Natural killer cell (primary cell): Measurements from ENCODE around the gene MIA. TPM values are rescaled to one million over a fixed set of nuclear protein-coding genes. Genes with fewer than 3 reads are reported as not detected.
"Not testable (repeated sequence)": the region's sequence is repeated elsewhere in the genome, so short reads cannot be mapped to it uniquely, and the experiment has no call there.

ENCODE experiments used
- ATAC-seq, 3 donors: fragments of 150-1000 bp in 2 of 3; fragments of 200-7000 bp in 1 of 3; cut with Tn5 transposase; 1 replicate in 1 of 3; 2 replicates in 2 of 3; pipeline ENCODE4 v1.10.0; 2021; ENCODE audit warnings: mild to moderate bottlenecking in 2 of 3, moderate library complexity in 2 of 3
- DNase-seq, 2 donors: peaks; one replicate each; pipeline versions ENCODE4 v3.0.0 to v3.0.0-alpha.2; 2013 to 2021; ENCODE audit warnings: mixed read lengths in 1 of 2
- H3K27ac ChIP-seq: one replicate; pipeline ENCODE4 v1.5.1; 2013; ENCODE audit warnings: mild to moderate bottlenecking, low read length
- H3K27me3 ChIP-seq: one replicate; pipeline ENCODE4 v1.6.1; 2013; ENCODE audit warnings: low read length; ENCODE audit not compliant: control insufficient read depth, insufficient read depth
- H3K36me3 ChIP-seq: one replicate; pipeline ENCODE4 v1.6.1; 2013; ENCODE audit warnings: low read length; ENCODE audit not compliant: control insufficient read depth, insufficient read depth
- H3K4me1 ChIP-seq: one replicate; pipeline ENCODE4 v1.6.1; 2013; ENCODE audit warnings: low read length; ENCODE audit not compliant: control insufficient read depth, insufficient read depth
- H3K4me3 ChIP-seq: one replicate; pipeline ENCODE4 v1.5.1; 2013; ENCODE audit warnings: low read length
- H3K9me3 ChIP-seq: one replicate; pipeline ENCODE4 v1.6.1; 2013; ENCODE audit warnings: low read length; ENCODE audit not compliant: control insufficient read depth, insufficient read depth
- H3K27ac Mint-ChIP-seq, 2 donors: one replicate each; pipeline ENCODE4 v1.8.0; 2022; ENCODE audit warnings: mild to moderate bottlenecking in 2 of 2, mixed read lengths in 2 of 2, moderate library complexity in 1 of 2
- H3K27me3 Mint-ChIP-seq, 2 donors: one replicate each; pipeline ENCODE4 v1.8.0; 2022; ENCODE audit warnings: low read depth in 2 of 2, mixed read lengths in 2 of 2
- H3K36me3 Mint-ChIP-seq: one replicate; pipeline ENCODE4 v1.8.0; 2022; ENCODE audit warnings: mixed read lengths
- H3K4me1 Mint-ChIP-seq, 2 donors: one replicate each; pipeline ENCODE4 v1.8.0; 2022; ENCODE audit warnings: mixed read lengths in 2 of 2
- H3K4me3 Mint-ChIP-seq: one replicate; pipeline ENCODE4 v1.8.0; 2022; ENCODE audit warnings: mild to moderate bottlenecking, moderate library complexity, mixed read lengths
- H3K9me3 Mint-ChIP-seq, 2 donors: one replicate each; pipeline ENCODE4 v1.8.0; 2022; ENCODE audit warnings: mixed read lengths in 2 of 2
- CTCF ChIP-seq: fragments of 200-600 bp; IDR thresholded peaks from one replicate; pipeline ENCODE4 v1.8.0; 2022; ENCODE audit warnings: antibody characterized with exemption
- WGBS: methylation state at CpG from one replicate; pipeline ENCODE4 v1.1.7; 2013; ENCODE audit warnings: missing lambda C conversion rate; ENCODE audit not compliant: insufficient coverage; 5-methylcytosine and 5-hydroxymethylcytosine counted together
- intact Hi-C: fragments of 100-400 bp; cut with micrococcal nuclease; formaldehyde crosslinking; loops from one replicate; pipeline ENCODE4 v1.14.2; 2022
- total RNA-seq, 4 donors: library from RNA; stranded (reverse); fragments of 120-200 nt in 1 of 4; gene quantifications; one replicate each; pipeline versions ENCODE4 v1.2.3 to v1.2.4, GENCODE V29; 2013 to 2022

MIA gene
- total RNA-seq, result not detected
- 0.72 TPM for total RNA-seq (2013)

GRCh38 chr19:40774916-40775631 lies at the start of gene MIA:
Gene MIA, plus strand, starts transcription at chr19:40775521. Its CDS starts 22 bp downstream, at chr19:40775543.
- Histone ChIP-seq H3K27ac (no peak within 1 kb of the TSS), H3K9me3 (no peaks in the 10 kb centered on the region), H3K27me3 (no peaks in the 10 kb centered on the region), H3K4me3 (no peak within 1 kb of the TSS), H3K4me1 (peaks cover 29% of the 10 kb centered on the region), H3K36me3 (no peaks in the 10 kb centered on the region)
- no peak for ATAC-seq
- whole genome bisulfite sequencing, result 88% methylated on average over 9 of the region's 9 CpGs
- no peak for DNase-seq
- H3K27me3 Mint-ChIP-seq, result no peaks in the 10 kb centered on the region
- intact Hi-C loops, result loop anchor here (5.0 to 10.0 kb wide), 3 partner anchors 42 to 310 kb away; partner anchors contain the start of genes BLVRB and SPTBN4
- H3K4me3 Mint-ChIP-seq, result no peak within 1 kb of the TSS
- no peaks in the 10 kb centered on the region for H3K36me3 Mint-ChIP-seq
- peaks cover 35 to 40% of the 10 kb centered on the region in 2 donors for H3K4me1 Mint-ChIP-seq
- no peaks in the 10 kb centered on the region for H3K9me3 Mint-ChIP-seq
- H3K27ac Mint-ChIP-seq, result peak within 1 kb of the TSS; percentile 95 to 96
- TF ChIP-seq CTCF, result no peak

GRCh38 chr19:40726279-40726678 lies 49.0 kb upstream of the MIA start:
- Histone ChIP-seq H3K4me3 (no peak overlapping the region), H3K27me3 (no peaks in the 10 kb centered on the region), H3K36me3 (peaks cover 41% of the 10 kb centered on the region), H3K27ac (no peak overlapping the region), H3K4me1 (no peaks in the 10 kb centered on the region), H3K9me3 (no peaks in the 10 kb centered on the region)
- DNase-seq, result no peak
- TF ChIP-seq CTCF, result no peak
- no peaks in the 10 kb centered on the region for H3K27me3 Mint-ChIP-seq
- no peaks in the 10 kb centered on the region for H3K9me3 Mint-ChIP-seq
- 99% methylated on average over 4 of the region's 4 CpGs for WGBS
- no peak for ATAC-seq
- intact Hi-C loops, result no loop called here
- H3K4me1 Mint-ChIP-seq, result peaks cover 10 to 14% of the 10 kb centered on the region in 2 donors
- H3K36me3 Mint-ChIP-seq, result no peaks in the 10 kb centered on the region
- no peak overlapping the region for H3K4me3 Mint-ChIP-seq
- H3K27ac Mint-ChIP-seq, result no peak overlapping the region

- WGBS, result 95% methylated on average over 5 of the region's 5 CpGs
- H3K27ac Mint-ChIP-seq, H3K27me3 ChIP-seq, H3K27ac ChIP-seq, H3K4me3 ChIP-seq, H3K9me3 Mint-ChIP-seq, ATAC-seq, H3K36me3 Mint-ChIP-seq, H3K4me1 Mint-ChIP-seq, H3K4me3 Mint-ChIP-seq, H3K9me3 ChIP-seq, intact Hi-C loops, H3K27me3 Mint-ChIP-seq, DNase-seq, H3K4me1 ChIP-seq: not testable (repeated sequence)
- H3K36me3 ChIP-seq, result peaks cover 52% of the 10 kb centered on the region
Measured at GRCh38 chr19:40730065-40730464, 45.3 kb upstream of the MIA start.

- H3K9me3 Mint-ChIP-seq, ATAC-seq, H3K9me3 ChIP-seq, DNase-seq, H3K27me3 Mint-ChIP-seq, H3K27ac Mint-ChIP-seq, intact Hi-C loops, H3K36me3 Mint-ChIP-seq, H3K27ac ChIP-seq, H3K4me1 ChIP-seq, H3K27me3 ChIP-seq, H3K4me3 Mint-ChIP-seq, H3K4me3 ChIP-seq, H3K4me1 Mint-ChIP-seq: not testable (repeated sequence)
- peaks cover 54% of the 10 kb centered on the region for H3K36me3 ChIP-seq
- WGBS, result 97% methylated on average over 16 of the region's 16 CpGs
Measured at GRCh38 chr19:40732304-40732703, 43.0 kb upstream of the MIA start.
